Activated CD8-positive, alpha-beta memory T cell treated with anti-CD3 and anti-CD28 coated beads for 4 hours (primary cell): Measurements from ENCODE around the gene CORIN.
"Not testable (repeated sequence)": the region's sequence is repeated elsewhere in the genome, so short reads cannot be mapped to it uniquely, and the experiment has no call there.

Experiments used
- DNase-seq, 2 donors: peaks; one replicate each; pipeline ENCODE4 v3.0.0-alpha.2; 2020; ENCODE audit warnings: low read depth in 2 of 2

Gene CORIN

GRCh38 chr4:47691757-47692383, 146.0 kb downstream of the CORIN start:
- DNase-seq = not testable (repeated sequence)

GRCh38 chr4:47690611-47691010, 147.3 kb downstream of the CORIN start:
- no peak for DNase-seq

GRCh38 chr4:47686294-47686872, 151.5 kb downstream of the CORIN start:
- peak; percentile 10 to 40 for DNase-seq

GRCh38 chr4:47675806-47676205, 162.1 kb downstream of the CORIN start:
- no peak for DNase-seq

- DNase-seq = no peak
These were observed 163.7 kb downstream of the CORIN start for GRCh38 chr4:47674144-47674543.

GRCh38 chr4:47672696-47673095, 165.2 kb downstream of the CORIN start:
- no peak for DNase-seq

GRCh38 chr4:47669946-47670345, 167.9 kb downstream of the CORIN start:
- DNase-seq = no peak

- DNase-seq = no peak
These were observed 169.0 kb downstream of the CORIN start for GRCh38 chr4:47668810-47669408.

GRCh38 chr4:47668256-47668655, 169.6 kb downstream of the CORIN start:
- no peak for DNase-seq

- DNase-seq = no peak
These were observed 170.3 kb downstream of the CORIN start for GRCh38 chr4:47667552-47667951.

- DNase-seq = no peak
These were observed 173.6 kb downstream of the CORIN start for GRCh38 chr4:47664051-47664826.

- DNase-seq = no peak
These were observed 174.9 kb downstream of the CORIN start for GRCh38 chr4:47662975-47663374.

GRCh38 chr4:47661741-47662140, 176.1 kb downstream of the CORIN start:
- DNase-seq = no peak

- DNase-seq = no peak
These were observed 178.5 kb downstream of the CORIN start for GRCh38 chr4:47659342-47659741.

GRCh38 chr4:47654972-47655693, 182.7 kb downstream of the CORIN start:
- no peak for DNase-seq

GRCh38 chr4:47652092-47652491, 185.8 kb downstream of the CORIN start:
- DNase-seq = no peak

GRCh38 chr4:47651231-47651630, 186.6 kb downstream of the CORIN start:
- no peak for DNase-seq

- DNase-seq = no peak
These were observed 187.2 kb downstream of the CORIN start for GRCh38 chr4:47650584-47651130.

- no peak for DNase-seq
These were observed 190.3 kb downstream of the CORIN start for GRCh38 chr4:47647544-47647943.

- no peak for DNase-seq
These were observed 190.8 kb downstream of the CORIN start for GRCh38 chr4:47647029-47647428.

- no peak for DNase-seq
These were observed 191.5 kb downstream of the CORIN start for GRCh38 chr4:47646372-47646771.

GRCh38 chr4:47643845-47644244, 194.0 kb downstream of the CORIN start:
- no peak for DNase-seq
